C1 segment of cervical spinal cord (tissue), 14 donors: ENCODE results near the gene RGS4.

Source experiments
- DNase-seq, 14 donors: peaks; one replicate each; lab custom pipeline; 2025; lab: John Stamatoyannopoulos, UW

The RGS4 gene

GRCh38 chr1:163069142-163069541 lies at the start of gene RGS4:
RGS4 (plus strand) TSS chr1:163069361; CDS start chr1:163069485, 124 bp downstream.
- DNase-seq: peak in 2 of 14 donors; percentile 6 to 18

GRCh38 chr1:163022129-163022528 lies 47.0 kb upstream of the RGS4 start:
- DNase-seq: no peak

- no peak for DNase-seq
These were observed 41.6 kb upstream of the RGS4 start for GRCh38 chr1:163027610-163028009.

- no peak for DNase-seq
These were observed 39.3 kb upstream of the RGS4 start for GRCh38 chr1:163029901-163030300.

- DNase-seq: no peak
These were observed 33.5 kb upstream of the RGS4 start for GRCh38 chr1:163035446-163036249.

GRCh38 chr1:163036671-163037070 lies 32.5 kb upstream of the RGS4 start:
- DNase-seq: no peak

GRCh38 chr1:163038928-163039706 lies 30.0 kb upstream of the RGS4 start:
- no peak for DNase-seq

- DNase-seq: no peak
These were observed 29.5 kb upstream of the RGS4 start for GRCh38 chr1:163039707-163040093.

- no peak for DNase-seq
These were observed 23.1 kb upstream of the RGS4 start for GRCh38 chr1:163046071-163046470.

- DNase-seq: no peak
These were observed 21.1 kb upstream of the RGS4 start for GRCh38 chr1:163047951-163048659.

GRCh38 chr1:163048869-163049268 lies 20.3 kb upstream of the RGS4 start:
- no peak for DNase-seq

- no peak for DNase-seq
These were observed 19.9 kb upstream of the RGS4 start for GRCh38 chr1:163049296-163049695.

- DNase-seq: no peak
These were observed 18.7 kb upstream of the RGS4 start for GRCh38 chr1:163050496-163050895.

- DNase-seq: peak in 1 of 14 donors; percentile 3
These were observed 15.0 kb upstream of the RGS4 start for GRCh38 chr1:163054181-163054591.

- no peak for DNase-seq
These were observed 14.2 kb upstream of the RGS4 start for GRCh38 chr1:163055005-163055404.

- DNase-seq: no peak
These were observed 13.6 kb upstream of the RGS4 start for GRCh38 chr1:163055531-163055930.

- DNase-seq: no peak
These were observed 12.3 kb upstream of the RGS4 start for GRCh38 chr1:163056831-163057230.

GRCh38 chr1:163060343-163061007 lies 8.7 kb upstream of the RGS4 start:
- no peak for DNase-seq

- no peak for DNase-seq
These were observed 6.0 kb upstream of the RGS4 start for GRCh38 chr1:163063143-163063542.

GRCh38 chr1:163063610-163064009 lies 5.6 kb upstream of the RGS4 start:
- DNase-seq: no peak

GRCh38 chr1:163066168-163066567 lies 3.0 kb upstream of the RGS4 start:
- no peak for DNase-seq

GRCh38 chr1:163066686-163067085 lies 2.5 kb upstream of the RGS4 start:
- DNase-seq: no peak
